SK-N-SH treated with all-trans-retinoic acid at 6 μM for 48 hours (cell line): ENCODE measurements around the gene STIMATE.

ENCODE experiments used
- ATAC-seq: fragments of 200-7000 bp; cut with Tn5 transposase; 3 replicates; pipeline ENCODE4 v1.9.1; 2020; ENCODE audit warnings: mild to moderate bottlenecking, moderate library complexity
- ARNTL ChIP-seq: fragments of 450-650 bp; formaldehyde crosslinking; IDR thresholded peaks from 2 replicates; pipeline ENCODE4 v1.5.0; 2020; ENCODE audit warnings: low read depth, mild to moderate bottlenecking, moderate library complexity, borderline replicate concordance
- BACH2 ChIP-seq: fragments of 250-450 bp; sonication (Bioruptor Pico); IDR thresholded peaks from 2 replicates; pipeline ENCODE4 v1.9.0; 2021; ENCODE audit warnings: mild to moderate bottlenecking, borderline replicate concordance
- CREB5 ChIP-seq: fragments of 250-450 bp; sonication (Bioruptor Pico); IDR thresholded peaks from 2 replicates; pipeline ENCODE4 v1.5.1; 2020; ENCODE audit warnings: low read depth, mild to moderate bottlenecking, moderate library complexity
- CSRNP3 ChIP-seq: fragments of 250-450 bp; sonication (Bioruptor Pico); IDR thresholded peaks from 2 replicates; pipeline ENCODE4 v1.5.1; 2021; ENCODE audit warnings: mild to moderate bottlenecking, moderate library complexity
- GLIS3 ChIP-seq: fragments of 250-450 bp; sonication (Bioruptor Pico); IDR thresholded peaks from 2 replicates; pipeline ENCODE4 v1.5.0; 2020; ENCODE audit warnings: mild to moderate bottlenecking, moderate library complexity
- ISL1 ChIP-seq: fragments of 250-450 bp; sonication (Bioruptor Pico); IDR thresholded peaks from 2 replicates; pipeline ENCODE4 v2.1.2; 2022; ENCODE audit warnings: mild to moderate bottlenecking, moderate library complexity
- OSR1 ChIP-seq: fragments of 250-450 bp; sonication (Bioruptor Pico); IDR thresholded peaks from 2 replicates; pipeline ENCODE4 v1.8.0; 2022; ENCODE audit warnings: moderate library complexity, mild to moderate bottlenecking, inconsistent platforms
- PATZ1 ChIP-seq: fragments of 250-450 bp; sonication (Bioruptor Pico); IDR thresholded peaks from 2 replicates; pipeline ENCODE4 v1.8.0; 2020; ENCODE audit warnings: mild to moderate bottlenecking, moderate library complexity, borderline replicate concordance
- POU6F1 ChIP-seq: fragments of 250-450 bp; sonication (Bioruptor Pico); IDR thresholded peaks from 2 replicates; pipeline ENCODE4 v1.8.0; 2021; ENCODE audit warnings: low read depth, mild to moderate bottlenecking, moderate library complexity, borderline replicate concordance
- PPARA ChIP-seq: fragments of 250-450 bp; sonication (Bioruptor Pico); IDR thresholded peaks from 2 replicates; pipeline ENCODE4 v1.5.0; 2020; ENCODE audit warnings: mild to moderate bottlenecking, borderline replicate concordance
- RARB ChIP-seq: fragments of 250-450 bp; sonication (Bioruptor Pico); IDR thresholded peaks from 2 replicates; pipeline ENCODE4 v1.8.0; 2021; ENCODE audit warnings: mild to moderate bottlenecking, moderate library complexity
- SNAI2 ChIP-seq: fragments of 250-450 bp; sonication (Bioruptor Pico); IDR thresholded peaks from 2 replicates; pipeline ENCODE4 v1.5.0; 2020; ENCODE audit warnings: mild to moderate bottlenecking, moderate library complexity
- TCF4 ChIP-seq: fragments of 250-450 bp; sonication (Bioruptor Pico); IDR thresholded peaks from 2 replicates; pipeline ENCODE4 v1.8.0; 2021; ENCODE audit warnings: mild to moderate bottlenecking, moderate library complexity, borderline replicate concordance
- TOX ChIP-seq: fragments of 250-450 bp; sonication (Bioruptor Pico); IDR thresholded peaks from 2 replicates; pipeline ENCODE4 v1.8.0; 2021; ENCODE audit warnings: mild to moderate bottlenecking, moderate library complexity, borderline replicate concordance
- ZC3H10 ChIP-seq: fragments of 250-450 bp; sonication (Bioruptor Pico); IDR thresholded peaks from 2 replicates; pipeline ENCODE4 v1.5.1; 2021; ENCODE audit warnings: mild to moderate bottlenecking, moderate library complexity
- ZFP3 ChIP-seq: fragments of 250-450 bp; sonication (Bioruptor Pico); IDR thresholded peaks from 2 replicates; pipeline ENCODE4 v1.5.0; 2020; ENCODE audit warnings: mild to moderate bottlenecking, moderate library complexity
- ZFP30 ChIP-seq: fragments of 450-650 bp; formaldehyde crosslinking; IDR thresholded peaks from 2 replicates; pipeline ENCODE4 v1.5.0; 2022; ENCODE audit warnings: mild to moderate bottlenecking, moderate library complexity
- ZNF565 ChIP-seq: fragments of 450-650 bp; formaldehyde crosslinking; conservative IDR thresholded peaks from 2 replicates; pipeline ENCODE4 v1.5.0; 2020; ENCODE audit warnings: low read depth, mild to moderate bottlenecking, moderate library complexity
- ZNF8 ChIP-seq: fragments of 450-650 bp; formaldehyde crosslinking; IDR thresholded peaks from 2 replicates; pipeline ENCODE4 v1.5.0; 2020; ENCODE audit warnings: mild to moderate bottlenecking, moderate library complexity

The STIMATE gene

GRCh38 chr3:52920841-52921240 lies 23.5 kb upstream of the STIMATE start:
- no peak for TF ChIP-seq PPARA (CRISPR knock-in tag)
- no peak for TF ChIP-seq ISL1
- TF ChIP-seq CSRNP3 (CRISPR knock-in tag), result no peak
- no peak for TF ChIP-seq PATZ1 (CRISPR knock-in tag)
- TF ChIP-seq TCF4 (CRISPR knock-in tag), result no peak
- TF ChIP-seq ZFP30 (CRISPR knock-in tag), result no peak
- TF ChIP-seq TOX, result no peak
- no peak for TF ChIP-seq ARNTL (CRISPR knock-in tag)
- TF ChIP-seq ZNF8 (CRISPR knock-in tag), result no peak
- TF ChIP-seq POU6F1, result no peak
- no peak for TF ChIP-seq RARB (CRISPR knock-in tag)
- no peak for TF ChIP-seq CREB5 (CRISPR knock-in tag)
- no peak for ATAC-seq

GRCh38 chr3:52917044-52917443 lies 19.7 kb upstream of the STIMATE start:
- ATAC-seq, result no peak
- TF ChIP-seq ZNF565 (CRISPR knock-in tag) (no peak), SNAI2 (no peak), TCF4 (CRISPR knock-in tag) (no peak), TOX (no peak), ARNTL (CRISPR knock-in tag) (no peak), CREB5 (CRISPR knock-in tag) (no peak), CSRNP3 (CRISPR knock-in tag) (no peak), ZC3H10 (CRISPR knock-in tag) (no peak), BACH2 (CRISPR knock-in tag) (no peak), ZFP3 (CRISPR knock-in tag) (no peak), PATZ1 (CRISPR knock-in tag) (no peak), ZFP30 (CRISPR knock-in tag) (no peak), POU6F1 (no peak), RARB (CRISPR knock-in tag) (no peak), OSR1 (CRISPR knock-in tag) (no peak), GLIS3 (CRISPR knock-in tag) (no peak), PPARA (CRISPR knock-in tag) (no peak)
- TF ChIP-seq, all 23 proteins: peak for 0
